Activated T-cell treated with anti-CD3 and anti-CD28 coated beads, Interleukin-2, amount 50 U/mL, for 48 hours (primary cell): ENCODE measurements around the gene IL2RA.
"Not testable (repeated sequence)": the region's sequence is repeated elsewhere in the genome, so short reads cannot be mapped to it uniquely, and the experiment has no call there.

Source experiments
- DNase-seq, 2 experiments: peaks; one replicate each; pipeline ENCODE4 v3.0.0-alpha.2; 2020

The IL2RA gene

DNA sequence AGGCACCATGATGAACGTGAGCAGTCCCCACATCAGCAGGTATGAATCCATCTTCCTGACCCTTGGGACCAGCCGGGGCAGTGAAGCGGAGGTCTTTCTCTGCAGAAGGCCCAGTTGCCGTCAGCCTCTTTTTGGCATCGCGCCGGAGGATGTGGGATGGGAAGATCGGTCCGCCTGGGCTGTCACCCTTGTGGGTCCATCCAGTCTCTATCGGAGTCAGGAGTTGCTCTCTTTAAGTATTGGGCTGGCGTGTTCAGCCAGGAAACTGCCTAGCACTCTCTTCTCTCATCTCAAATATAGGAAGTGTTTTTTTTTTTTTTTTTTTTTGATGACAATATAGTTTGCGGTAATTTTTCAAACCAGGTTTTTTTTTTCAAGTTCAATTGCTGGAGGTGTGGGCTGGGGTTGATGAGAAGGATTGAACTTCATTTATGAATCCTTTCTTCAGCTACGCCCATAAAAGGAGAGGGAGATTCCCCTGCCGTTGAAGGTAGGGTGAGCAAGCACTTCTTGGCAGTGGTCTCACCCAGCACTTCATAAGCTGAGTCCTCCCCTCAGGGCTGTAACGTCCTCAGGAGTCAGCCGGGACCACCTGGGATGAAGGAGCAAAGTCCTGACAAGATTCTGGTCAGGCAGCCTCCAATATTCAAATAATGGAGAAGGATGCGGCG, at the start of gene IL2RA:
Gene IL2RA (minus strand): TSS at position 267 of the 671 bp plus-strand sequence. CDS start 216 bp downstream, at position 51.
- peak; percentile 90 to 91 for DNase-seq

DNA sequence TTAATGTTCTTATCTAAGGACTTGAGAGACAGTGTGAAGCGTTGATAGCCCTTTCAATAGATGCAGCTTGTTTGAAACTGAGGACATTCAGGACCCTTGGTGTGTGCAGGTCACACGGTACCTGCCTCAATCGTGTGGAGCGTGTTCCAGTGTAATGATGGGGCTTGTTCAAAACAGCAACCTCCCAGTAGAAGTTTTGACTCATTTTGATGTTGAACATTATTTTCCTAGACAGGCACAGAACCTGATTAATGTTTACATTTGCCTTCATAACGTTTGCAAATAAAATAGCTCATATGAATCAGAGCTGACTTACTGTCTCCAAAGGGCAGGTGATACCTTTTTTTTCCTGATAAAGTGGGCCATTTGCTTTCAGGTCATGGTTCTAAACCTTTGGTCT, 48.0 kb upstream of the IL2RA start:
- no peak for DNase-seq

DNA sequence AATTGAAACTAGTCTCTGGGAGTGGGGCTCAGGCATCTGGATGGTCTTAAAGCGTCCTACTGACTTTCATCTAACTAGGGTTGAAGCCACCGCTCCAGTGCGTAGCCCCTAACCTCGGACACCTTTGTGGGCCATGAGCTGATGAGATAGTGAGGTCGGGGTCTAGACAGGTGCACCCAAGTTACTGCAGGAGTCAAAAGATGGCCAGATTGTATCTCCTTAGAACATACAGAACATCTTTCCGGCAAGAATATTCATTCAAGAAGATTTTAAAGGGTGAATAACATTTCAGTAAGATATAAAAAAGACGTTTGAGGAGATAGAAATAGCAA, 47.2 kb upstream of the IL2RA start:
- DNase-seq = no peak

DNA sequence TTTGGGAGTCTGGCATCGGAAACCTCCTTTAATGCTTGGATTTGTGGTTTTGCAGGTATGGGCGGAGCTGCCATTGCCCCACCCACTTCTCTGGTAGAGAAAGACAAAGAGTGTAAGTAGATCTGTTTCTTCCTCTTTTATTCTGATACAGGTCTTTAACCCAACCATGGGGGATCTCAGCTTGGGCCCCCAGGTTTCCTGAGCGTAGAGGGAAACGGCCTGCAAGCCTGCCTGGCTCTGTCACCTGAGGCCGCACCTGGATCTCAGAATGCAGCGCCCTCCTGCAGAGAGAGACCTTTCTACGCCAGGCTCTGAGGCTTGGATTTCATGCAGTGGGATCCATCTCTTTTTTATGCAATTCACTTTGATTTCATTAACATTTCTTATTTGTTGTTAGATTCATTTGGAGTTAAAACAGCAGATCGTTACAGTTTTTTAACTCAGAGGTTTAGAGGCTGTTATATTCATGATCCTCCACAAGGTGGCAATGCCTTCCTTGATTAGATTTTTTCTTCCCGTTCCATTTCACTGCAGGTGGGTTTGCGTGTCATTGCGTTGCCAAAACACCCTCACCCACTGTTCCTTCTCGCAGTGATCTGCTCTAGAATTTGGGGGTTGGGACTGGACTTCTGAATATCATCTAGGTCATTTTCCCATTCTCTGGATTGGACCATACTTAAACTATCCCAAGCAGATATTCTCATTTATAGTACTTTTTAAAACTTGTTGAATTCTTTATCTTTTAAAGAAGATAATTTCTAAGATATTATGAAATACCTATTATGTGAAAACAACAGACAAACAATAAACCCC, 46.7 kb upstream of the IL2RA start:
- DNase-seq = no peak

DNA sequence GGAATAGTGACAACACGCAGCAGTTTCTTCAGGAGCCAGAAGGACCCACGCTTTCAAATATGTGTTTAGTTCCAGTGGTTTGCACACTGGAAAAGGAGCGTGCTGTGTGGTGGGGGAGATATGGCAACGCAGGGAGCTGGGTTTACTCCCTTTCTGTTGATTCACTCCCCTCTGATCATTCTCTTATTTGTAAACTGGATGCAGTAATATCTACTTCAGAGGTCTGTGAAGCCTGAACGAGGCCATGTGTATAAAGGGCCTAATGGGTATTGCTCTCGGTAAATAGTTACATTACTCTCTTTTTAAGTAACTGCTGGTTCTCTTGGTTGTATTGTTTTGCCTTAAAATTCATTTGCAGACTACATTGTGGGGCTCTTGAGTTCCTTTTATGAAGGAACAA, 45.9 kb upstream of the IL2RA start:
- DNase-seq = no peak

DNA sequence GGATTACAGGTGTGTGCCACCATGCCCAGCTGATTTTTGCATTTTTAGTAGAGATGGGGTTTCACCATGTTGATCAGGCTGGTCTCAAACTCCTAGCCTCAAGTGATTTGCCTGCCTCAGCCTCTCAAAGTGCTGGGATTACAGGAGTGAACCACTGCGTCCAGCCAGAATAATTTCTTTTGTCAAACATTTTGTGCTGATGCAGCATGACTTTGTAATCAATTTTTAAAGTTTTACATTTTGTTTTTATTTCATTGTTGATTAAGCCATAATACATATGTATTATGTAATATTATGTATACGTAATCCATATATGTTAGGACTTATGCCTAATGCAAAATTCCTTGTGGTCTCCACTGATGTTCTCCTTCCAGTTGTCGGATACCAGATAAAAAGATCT, 45.4 kb upstream of the IL2RA start:
- not testable (repeated sequence) for DNase-seq

DNA sequence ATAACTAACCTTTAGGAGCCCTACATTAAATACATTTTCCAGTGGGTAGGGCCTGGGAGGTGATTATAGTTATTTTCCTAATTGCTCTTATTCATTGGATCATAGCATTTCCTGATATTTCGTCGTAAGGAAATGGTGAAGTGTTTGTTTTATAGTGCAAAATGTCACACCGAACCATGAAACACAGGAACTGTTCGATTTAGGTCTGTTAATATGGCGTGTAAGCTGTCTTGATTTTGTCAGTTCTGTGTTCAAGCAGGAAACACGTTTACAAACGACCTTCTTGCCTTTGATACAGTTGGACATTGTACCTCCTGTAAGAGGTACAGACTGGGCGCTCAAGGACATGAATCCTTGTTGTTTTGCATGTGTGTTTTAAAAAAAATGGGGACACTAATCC, 41.4 kb upstream of the IL2RA start:
- no peak for DNase-seq

DNA sequence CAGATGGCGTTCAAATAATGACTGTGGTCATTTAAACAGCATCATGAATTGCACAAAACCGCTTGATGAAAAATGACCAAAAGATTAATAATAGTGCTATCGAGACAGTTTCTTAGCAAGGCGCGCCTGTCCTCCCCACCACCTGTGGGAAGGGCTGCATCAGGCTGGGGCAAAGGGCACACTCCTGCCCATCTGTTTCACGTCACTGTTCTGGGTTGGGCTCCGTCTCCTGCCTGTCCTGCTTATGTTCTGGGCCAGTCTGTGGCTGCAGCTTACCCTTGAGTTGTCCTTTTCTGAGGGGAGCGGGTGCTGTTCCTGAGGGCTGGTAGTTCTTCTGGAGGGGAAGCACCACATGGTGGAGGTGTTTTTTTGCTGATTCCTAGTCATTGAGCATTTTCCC, 40.0 kb upstream of the IL2RA start:
- DNase-seq = no peak

DNA sequence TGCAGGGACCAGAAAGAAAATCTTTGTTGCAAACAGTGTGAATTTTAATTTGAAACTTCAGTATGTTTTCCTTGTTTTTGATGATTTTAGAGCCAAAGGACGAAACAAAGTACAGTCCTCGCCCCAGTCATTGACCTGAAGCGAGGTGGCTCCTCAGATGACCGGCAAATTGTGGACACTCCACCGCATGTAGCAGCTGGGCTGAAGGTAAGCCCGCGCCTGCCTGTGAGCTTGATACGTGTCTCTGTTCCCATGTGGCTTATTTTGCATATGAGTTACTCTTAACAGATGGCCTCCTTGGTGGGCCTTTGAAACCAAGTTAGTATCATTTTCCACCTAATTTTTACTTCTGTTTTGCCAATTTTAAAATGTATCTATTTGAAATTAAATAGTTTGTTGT, 39.0 kb upstream of the IL2RA start:
- no peak for DNase-seq

DNA sequence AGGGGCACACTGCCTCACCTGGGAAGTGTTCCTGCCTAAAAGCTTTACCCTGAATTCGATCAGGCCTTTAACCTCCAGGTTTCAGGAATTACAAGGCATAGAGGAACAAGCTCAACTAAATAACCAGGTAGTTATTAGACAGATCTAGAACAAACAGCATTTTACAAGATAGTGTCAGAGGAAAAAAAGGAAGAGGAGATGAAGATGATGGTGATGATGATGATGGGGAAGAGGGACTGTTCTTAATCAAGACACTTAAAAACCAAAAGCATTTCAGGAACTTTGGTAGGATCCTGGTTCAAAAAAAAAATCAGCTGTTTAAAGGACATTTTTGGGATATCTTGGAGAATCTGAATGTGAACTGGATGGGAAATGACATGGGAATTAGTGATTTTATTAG, 38.2 kb upstream of the IL2RA start:
- DNase-seq = no peak

DNA sequence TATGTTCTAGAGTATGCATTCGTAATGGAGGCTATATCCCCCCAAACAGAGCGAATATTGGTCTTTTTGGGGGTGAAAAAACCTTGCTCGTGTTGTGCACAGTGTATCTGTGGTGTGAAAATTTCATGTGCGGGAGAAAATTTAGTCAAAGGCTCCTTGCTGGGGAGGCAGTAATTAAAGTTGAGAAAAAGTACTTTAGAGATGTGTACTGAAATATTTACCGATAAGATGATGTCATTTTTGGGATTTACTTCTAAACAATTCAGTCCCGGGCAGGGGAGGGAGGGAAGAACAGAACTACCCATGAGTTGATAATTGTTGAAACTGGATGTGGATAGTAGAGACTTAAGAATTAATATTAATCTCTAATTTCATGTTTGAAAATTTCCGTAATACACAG, 36.0 kb upstream of the IL2RA start:
- no peak for DNase-seq

DNA sequence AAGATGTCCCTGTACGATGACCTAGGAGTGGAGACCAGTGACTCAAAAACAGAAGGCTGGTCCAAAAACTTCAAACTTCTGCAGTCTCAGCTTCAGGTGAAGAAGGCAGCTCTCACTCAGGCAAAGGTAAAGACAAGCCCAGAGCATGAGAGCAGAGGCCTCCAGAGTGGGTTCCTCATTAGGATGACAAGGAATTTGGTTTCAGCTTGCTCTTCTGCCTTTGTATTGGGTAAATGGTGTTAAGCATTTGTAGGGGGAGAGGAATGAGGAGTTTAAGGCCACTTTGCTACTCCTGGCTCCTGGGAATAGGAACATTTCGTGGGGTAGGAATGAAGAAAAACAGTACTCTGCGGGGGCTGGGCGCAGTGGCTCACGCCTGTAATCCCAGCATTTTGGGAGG, 34.9 kb upstream of the IL2RA start:
- no peak for DNase-seq

DNA sequence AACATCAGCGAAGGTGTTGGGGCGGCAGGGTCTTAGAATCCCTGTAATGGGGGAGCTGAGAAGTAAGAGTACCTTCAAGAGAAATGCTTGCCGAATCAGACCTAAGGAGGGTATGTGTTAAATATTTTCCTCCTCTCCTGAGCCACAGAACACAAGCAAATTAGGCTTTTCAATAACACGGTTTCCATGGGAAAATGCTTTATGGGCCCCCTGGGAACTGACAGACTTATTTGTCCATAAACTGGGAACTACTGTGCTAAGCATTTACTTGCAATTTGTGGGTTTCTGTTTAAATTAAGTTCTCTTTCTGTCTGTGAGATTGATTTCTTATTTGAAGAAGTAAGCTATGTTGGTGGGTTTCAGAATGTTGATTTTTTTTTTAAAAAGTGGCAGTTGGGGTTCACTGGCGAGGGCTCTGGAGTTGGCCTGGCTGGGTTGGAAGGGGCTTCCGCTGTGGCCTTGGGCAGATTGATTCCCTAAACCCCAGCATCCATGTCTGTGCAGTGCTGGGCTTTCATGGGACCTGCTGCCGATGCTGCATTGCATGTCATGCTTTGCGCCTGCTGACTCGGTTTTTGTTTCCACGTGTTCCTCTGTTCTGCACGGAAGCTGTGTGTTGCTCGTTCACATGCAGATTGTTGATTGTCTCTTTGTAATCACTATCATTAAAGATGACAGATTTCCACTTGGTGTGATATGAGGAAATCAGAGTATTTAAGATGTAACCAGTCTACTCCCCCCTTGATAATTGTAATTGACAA, 33.8 kb upstream of the IL2RA start:
- DNase-seq = no peak

DNA sequence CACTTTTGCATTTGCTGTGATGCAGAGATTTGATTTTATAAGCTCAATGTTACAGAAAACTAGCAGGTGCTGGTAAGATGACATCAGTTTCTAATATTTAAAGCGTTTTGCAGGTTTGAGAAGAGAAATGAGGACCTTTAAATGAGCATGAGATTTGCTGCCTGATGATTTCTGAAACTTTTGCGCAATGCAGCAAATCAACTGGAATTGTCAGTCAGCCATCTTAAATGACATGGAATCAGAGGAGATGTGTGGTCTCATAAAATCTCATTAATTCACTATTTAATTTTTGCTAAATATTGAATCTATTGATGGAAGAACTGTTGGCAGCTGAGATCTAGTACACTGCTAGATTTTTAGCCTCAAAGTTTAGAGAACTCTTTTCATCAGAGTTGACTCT, 30.6 kb upstream of the IL2RA start:
- DNase-seq = no peak

DNA sequence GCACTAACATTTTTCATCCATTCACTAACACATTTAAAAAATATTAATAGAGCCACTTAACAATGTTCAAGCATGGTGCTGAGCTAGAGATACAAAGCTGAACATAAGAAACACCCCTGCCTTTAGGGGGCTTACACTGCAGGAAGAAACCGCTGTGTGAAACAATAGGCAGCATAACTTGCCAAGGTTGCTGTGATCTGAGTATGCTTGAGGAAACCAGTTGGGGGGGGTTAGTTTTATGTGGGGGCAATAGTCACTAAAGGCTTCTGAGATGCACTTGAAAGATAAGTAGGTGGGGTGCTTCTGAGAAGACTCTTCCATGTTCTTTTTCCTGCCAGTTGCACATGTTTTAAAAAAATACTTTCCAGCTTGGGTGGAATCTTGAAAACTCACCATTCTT, 29.5 kb upstream of the IL2RA start:
- DNase-seq = no peak

DNA sequence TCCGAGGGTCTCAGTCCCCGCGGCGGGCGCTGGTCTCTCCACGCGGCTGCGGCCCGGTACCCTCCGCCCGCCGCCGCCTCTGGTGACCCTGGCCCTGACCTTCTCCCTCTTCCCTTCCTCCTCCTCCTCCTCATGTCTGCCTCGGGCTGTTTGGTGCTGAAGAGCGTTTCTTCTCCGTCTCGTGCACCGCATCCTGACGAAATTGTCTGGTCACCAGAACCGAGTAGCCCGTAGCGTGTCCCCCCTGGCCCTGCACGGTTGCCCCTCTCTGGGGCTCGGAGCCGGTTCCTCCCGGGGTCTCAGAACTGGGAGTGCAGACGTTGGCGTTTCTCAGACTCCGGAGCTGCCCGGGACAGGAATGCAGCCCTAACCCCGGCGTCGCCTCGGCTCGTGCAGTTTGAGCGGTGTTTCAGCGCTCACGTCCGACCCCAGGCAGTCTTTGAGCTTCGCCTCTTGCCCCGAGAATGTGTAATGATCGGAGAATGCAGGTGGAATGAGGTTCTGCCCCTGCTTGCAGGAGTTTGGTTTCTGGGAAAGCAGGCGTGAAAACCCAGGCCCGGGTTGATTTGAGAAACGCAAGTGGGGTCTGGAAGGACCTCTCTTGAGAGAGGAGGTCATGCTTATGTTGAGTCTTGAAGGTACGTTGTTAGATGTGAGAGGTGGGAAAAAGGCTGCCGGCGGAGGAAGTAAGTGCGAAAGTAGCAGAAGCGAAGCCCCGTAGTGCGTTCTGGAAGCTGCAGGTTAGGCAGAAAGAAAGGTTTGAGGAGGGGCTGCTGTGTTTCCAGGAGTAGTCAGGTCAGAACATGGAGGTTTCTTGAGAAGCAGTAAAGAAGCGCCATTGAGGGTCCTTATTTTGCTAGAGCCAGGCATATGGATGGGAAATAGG, 27.4 kb upstream of the IL2RA start:
- DNase-seq = peak; percentile 53 to 58

DNA sequence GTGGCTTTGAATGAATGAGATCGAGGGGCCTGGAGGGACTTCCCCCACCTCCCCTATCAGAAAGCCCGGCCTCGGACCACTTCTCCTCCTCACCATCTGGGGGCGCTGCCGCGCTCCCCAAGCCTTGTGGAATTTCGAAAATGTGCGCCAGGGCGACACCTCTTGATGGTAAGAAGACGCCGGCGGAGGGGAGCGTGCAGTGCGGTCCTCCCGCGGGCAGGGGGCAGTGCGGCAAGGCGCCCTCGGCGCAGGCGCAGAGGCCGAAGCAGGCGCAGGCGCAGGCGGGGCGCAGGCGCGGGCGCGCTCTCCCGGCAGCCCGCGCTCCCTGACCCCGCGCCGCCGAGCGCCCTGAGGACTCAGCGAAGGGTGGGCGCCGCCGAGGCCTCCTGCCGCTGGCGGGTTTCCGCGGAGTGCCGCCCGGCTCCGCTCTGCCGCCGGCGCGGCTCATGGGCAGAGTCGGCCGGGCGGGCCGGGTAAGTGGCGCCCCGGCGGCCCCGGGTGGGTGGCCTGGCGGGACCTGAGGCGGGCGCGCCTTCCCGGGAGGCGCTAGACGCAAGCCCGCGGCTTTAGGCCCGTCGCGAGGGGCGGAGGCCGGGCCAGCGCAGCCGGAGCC, 26.7 kb upstream of the IL2RA start, which contains the start of gene RBM17:
Gene RBM17 (plus strand): TSS at position 314 of the 613 bp plus-strand sequence. CDS start 8,032 bp downstream, outside the sequence.
- DNase-seq = peak; percentile 100

DNA sequence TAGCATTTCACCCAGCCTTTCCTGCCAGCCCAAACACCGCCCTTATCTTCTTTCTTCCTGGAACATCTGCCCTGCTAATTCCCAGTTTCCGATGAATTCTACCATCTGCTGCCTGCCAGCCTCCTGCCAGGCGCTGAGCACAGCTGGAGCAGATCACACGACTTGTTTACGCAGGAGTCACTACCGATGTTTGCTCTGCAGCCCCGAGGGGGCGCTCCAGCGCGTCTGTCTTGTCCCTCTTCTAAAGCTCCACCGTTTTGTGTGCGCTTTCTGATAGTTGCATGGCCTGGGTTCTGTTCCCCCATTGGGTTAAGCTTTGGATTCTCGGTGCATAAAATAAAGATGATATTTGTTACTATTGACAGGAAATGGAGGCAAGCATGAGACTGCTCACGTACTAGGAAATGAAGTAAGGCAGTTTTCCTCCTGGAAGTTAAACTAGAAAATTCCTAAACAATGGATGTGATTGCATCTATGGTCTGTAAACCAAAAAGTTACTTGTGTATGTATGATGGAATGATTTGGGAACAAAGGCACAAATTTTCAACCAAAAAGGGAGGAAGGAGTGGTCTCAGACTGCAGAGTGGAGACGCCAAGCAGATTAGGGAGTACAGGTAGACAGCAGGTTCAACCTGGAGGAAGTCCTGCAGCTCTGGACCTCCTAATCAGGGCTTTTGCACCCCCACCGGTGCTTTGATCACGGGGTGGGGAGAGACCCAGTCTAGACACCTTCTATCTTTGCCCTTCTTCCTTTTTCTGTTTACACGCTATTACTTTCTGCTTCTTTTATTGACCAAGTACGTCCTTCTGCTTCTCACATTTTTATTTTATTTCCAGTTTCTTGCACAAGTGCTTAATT, 24.4 kb upstream of the IL2RA start:
- DNase-seq = peak; percentile 94 to 95

DNA sequence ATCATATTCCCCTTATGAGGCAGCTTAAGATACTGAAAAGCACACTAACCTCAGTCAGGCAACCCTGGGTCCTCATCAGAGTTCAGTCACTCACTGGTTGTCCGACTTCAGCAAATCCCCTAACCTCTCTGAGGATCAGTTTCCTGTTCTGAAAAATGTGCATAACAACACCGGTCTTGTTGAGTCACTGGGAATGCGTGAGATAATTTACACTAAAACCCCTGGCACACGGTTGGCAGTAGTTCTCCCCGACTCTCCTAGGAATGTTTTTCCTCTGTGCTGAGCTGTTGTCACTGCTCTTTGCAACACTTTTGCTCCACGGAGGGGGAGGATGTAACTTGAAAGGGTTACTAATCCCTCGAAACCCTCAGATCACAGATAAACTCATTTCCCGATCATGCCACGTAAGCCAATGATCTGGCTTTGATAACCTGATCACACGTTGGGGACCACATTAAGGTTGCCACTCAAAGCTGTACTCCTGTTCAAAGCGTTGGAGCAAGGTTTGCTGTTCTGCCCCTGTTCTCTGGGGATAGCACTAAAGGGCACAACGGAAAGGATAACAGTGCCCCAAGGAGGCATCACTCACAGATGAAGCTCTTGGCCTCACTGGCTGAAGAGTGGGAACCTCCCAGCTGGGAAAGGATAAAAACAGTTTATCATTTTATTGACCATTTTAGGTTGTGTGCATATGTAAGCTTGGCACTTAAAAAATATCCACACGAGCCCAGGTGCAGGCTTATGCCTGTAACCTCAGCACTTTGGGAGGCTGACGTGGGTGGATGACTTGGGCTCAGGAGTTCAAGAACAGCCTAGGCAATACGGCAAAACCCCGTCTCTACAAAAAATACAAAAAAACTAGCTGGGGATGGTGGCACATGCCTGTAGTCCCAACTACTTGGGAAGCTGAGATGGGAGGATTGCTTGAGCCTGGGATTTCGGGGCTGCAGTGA, 21.6 kb upstream of the IL2RA start:
- peak; percentile 79 to 83 for DNase-seq
